Peyer's patch (tissue), 4 donors: ENCODE results near the gene ACVR1C.

Source experiments
- POLR2A ChIP-seq, 2 donors: fragments of 450-650 bp; IDR thresholded peaks; one replicate each; pipeline ENCODE4 v1.5.1; 2017; ENCODE audit warnings: antibody characterized with exemption in 2 of 2, mild to moderate bottlenecking in 2 of 2, moderate library complexity in 2 of 2
- TF ChIP-seq, protein P1 (sequence below), 6 experiments: fragments of 450-650 bp in 4 of 6; fragments of 200-600 bp in 2 of 6; sonication (generic) in 1 of 6; IDR thresholded peaks; one replicate each; pipeline ENCODE4 v1.5.1; 2017 to 2019; ENCODE audit warnings: antibody characterized with exemption in 6 of 6, mild to moderate bottlenecking in 3 of 6, moderate library complexity in 1 of 6

DNA sequence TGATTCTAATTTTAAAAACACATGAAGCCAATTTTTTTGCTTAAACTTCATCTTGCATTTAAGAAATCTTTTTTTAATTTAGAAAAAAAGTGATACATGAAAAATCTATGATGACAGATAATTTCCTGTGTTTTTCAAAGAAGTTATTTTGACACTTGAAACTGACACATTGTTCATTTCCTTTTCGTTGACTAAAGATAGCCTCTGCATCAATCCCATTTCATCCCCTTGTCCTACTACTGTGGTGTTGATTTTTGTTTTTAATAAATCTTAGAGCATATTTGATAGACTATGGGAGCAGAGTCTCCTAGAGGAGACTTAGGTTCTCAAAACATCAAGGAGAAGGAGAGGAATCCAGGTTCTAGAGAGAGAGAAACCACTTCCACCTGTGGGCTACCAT, 70.9 kb downstream of the ACVR1C start:
- TF ChIP-seq POLR2A (IDR thresholded peaks at IDR 0.05): no peak
- TF ChIP-seq, protein P1, sequence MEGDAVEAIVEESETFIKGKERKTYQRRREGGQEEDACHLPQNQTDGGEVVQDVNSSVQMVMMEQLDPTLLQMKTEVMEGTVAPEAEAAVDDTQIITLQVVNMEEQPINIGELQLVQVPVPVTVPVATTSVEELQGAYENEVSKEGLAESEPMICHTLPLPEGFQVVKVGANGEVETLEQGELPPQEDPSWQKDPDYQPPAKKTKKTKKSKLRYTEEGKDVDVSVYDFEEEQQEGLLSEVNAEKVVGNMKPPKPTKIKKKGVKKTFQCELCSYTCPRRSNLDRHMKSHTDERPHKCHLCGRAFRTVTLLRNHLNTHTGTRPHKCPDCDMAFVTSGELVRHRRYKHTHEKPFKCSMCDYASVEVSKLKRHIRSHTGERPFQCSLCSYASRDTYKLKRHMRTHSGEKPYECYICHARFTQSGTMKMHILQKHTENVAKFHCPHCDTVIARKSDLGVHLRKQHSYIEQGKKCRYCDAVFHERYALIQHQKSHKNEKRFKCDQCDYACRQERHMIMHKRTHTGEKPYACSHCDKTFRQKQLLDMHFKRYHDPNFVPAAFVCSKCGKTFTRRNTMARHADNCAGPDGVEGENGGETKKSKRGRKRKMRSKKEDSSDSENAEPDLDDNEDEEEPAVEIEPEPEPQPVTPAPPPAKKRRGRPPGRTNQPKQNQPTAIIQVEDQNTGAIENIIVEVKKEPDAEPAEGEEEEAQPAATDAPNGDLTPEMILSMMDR (IDR thresholded peaks at IDR 0.05): no peak
